NCI-H146 treated with DMSO at 0.1 percent for 48 hours (cell line): Measurements from ENCODE around the gene TMEM54.
"Not testable (repeated sequence)": the region's sequence is repeated elsewhere in the genome, so short reads cannot be mapped to it uniquely, and the experiment has no call there.

Source experiments
- DNase-seq: peaks from one replicate; lab custom pipeline; 2025; ENCODE audit not compliant: unreplicated experiment; lab: John Stamatoyannopoulos, UW

The TMEM54 gene

DNA sequence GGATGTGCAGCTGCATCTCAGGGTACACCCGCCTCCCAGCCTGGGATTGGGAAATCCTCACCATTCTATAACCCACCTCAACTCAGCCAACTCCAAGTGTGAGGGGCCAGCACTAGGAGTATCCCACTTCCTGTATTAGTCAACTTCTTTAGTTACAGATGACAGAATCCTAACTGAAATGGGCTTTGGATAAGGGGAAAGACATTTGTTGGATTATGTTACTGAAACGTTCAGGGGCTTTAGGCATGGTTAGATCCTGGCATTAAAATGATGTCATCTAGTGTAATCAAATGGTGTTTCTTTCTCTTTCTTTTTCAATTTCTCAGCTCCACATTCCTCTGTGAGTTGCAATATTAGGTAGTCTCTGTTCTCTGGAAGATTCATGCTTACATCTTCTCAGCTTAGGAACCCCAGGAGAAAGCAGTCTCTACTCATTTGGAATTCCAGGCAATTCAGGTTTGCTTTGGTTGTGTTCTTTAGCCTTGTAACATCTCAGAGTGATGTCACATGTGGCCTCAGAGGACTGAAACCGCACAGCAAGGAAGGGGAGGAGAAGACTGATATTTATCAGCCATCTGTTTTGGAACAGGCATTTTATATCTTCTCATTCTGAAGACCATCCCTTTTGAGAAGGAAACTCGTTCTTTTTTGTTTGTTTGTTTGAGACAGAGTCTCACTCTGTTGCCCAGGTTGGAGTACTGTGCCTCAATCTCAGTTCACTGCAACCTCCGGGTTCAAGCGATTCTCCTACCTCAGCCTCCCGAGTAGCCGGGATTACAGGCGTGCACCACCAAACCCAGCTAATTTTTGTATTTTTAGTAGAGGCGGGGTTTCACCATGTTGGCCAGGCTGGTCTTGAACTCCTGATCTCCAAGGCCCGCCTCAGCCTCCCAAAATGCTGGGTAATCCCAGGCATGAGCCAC lies 18.9 kb upstream of the TMEM54 start:
- no peak for DNase-seq

DNA sequence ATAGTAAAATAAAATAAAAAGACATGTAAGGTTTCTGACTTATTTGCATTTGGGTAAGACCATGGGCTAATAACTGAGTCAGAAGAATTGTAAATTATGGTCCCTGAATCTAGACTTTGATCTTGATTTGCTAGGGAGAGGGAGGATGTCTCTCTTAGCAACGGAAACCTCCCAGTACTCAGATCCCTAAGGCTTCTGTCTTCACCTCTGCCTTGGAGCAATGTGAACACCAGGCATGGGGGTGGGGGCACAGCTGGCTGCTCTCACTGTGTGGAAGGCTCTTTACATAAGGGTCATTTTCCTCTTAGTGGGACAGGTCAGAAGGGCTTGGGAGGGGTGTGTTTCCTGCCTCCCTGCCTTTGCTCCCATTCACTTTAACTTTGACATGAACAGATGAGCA lies 17.0 kb upstream of the TMEM54 start:
- no peak for DNase-seq

DNA sequence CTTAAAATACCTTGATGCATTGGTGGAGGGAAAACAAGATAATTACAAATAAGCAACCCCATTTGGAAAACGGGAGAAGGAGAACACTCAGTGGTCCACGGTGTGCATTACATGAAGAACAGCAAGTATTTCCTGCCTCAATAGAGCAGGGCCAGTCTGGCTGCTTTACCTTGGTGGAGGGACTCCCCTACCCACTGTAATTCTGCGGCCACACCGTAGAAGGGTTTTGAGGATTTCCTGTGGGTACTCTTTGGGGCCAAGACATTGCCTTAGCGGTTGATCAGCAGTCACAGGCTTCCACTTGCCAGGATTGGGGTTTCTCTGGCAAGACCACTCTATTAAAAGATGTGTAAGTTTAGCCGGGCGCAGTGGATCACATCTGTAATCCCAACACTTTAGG lies 16.3 kb upstream of the TMEM54 start:
- no peak for DNase-seq

DNA sequence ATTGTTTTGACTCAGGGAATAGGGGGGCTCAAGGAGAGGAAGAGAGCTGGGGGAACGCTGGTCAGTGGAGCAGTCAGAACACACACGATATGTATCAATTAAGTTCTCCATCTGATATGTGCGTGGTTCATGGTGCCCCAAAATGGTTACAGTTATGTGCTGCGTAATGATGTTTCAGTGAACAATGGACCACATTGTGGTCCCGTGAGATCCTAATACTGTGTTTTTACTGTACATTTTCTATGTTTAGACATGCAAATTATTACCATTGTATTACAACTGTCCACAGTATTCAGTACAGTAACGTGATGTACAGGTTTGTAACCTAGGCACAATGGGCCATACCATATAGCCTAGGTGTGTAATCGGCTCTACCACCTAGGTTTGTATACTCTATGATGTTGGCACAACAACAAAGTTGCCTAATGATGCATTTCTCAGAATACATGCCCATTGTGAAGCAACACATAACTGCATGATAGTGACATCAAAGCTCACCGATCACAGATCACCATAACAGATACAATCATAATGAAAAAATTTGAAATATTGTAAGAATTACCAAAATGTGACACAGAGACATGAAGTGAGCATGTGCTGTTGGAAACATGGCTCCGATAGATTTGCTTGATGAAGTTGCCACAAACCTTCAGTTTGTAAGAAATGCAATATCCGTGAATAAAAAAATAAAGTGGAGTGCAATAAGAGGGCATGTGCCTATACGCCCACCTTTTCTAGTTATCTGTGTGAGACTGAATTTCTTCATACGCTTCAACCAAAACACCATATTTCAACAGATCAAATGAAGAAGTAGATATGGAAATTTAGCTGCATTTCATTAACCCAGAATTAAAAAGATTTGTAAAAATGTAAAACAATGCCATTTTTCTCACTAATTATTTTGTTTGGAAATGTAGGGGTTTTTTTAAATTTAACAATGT lies 14.8 kb upstream of the TMEM54 start:
- DNase-seq = no peak

DNA sequence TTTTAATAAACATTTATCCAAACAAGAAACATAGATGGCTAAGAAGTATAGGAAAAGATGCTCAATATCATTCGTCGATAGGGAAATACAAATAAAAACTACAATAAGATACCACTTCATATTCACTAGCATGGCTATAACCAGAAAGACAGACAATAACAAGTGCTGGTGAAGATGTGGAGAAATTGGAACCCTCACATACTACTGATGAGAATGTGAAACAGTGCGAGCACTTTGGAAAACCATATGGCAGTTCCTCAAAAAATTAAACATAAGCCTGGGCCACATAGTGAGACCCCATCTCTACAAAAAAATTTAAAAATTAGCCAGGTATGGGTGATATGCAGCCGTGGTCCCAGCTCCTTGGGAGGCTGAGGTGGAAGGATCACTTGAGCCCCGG lies 9.1 kb upstream of the TMEM54 start:
- DNase-seq = no peak

DNA sequence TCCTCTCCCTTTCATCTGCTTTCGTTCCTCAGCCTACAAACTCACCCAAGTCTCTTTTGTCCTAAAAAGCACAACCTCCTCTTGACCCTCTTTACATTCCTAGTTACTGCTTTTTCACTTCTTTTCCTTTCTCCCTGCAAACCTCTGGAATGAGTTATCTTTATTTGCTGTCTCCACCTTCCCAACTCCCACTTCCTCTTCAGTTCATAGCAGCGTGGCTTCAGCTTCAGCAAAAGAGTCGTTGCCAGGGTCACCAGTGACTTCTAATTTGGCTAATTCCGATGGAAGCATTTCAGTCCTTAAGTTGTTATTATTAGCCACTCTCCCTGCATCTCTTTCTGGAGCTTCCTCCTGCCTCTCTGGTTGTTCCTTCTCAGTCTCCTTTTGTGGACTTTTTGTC lies 6.2 kb upstream of the TMEM54 start:
- DNase-seq = no peak

DNA sequence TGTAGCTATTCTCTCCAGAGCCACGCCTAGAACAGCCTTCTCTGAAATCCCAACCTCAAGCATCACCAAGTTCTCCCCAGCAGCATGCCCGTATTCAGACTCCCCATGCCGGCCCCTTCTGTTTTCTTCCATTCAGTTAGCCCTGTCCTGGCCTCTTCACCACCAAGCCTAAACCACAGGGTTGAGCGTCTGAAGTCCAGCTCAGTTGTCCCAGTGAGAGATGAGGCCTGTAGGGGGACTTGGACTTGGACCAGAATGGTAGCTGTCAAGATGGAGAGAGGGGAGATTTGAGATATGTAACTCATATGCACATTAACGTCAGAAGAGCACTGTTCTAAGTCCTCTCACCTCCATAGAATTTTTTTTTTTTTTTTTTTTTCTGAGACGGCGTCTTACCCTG lies 5.5 kb upstream of the TMEM54 start:
- DNase-seq = no peak

DNA sequence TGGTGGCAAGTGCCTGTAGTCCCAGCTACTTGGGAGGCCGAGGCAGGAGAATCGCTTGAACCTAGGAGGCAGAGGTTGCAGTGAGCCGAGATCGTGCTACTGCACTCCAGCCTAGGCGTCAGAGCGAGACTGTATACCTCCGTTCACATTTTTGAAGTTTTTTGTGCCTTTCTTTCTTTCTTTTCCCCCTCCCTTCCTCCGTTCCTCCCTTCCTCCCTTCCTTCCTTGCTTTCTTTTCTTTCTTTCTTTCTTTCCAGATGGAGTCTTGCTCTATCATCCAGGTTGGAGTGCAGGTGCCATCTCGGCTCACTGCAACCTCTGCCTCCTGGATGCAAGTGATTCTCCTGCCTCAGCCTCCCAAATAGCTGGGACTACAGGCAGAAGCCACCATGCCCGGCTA lies 4.4 kb upstream of the TMEM54 start:
- not testable (repeated sequence) for DNase-seq

DNA sequence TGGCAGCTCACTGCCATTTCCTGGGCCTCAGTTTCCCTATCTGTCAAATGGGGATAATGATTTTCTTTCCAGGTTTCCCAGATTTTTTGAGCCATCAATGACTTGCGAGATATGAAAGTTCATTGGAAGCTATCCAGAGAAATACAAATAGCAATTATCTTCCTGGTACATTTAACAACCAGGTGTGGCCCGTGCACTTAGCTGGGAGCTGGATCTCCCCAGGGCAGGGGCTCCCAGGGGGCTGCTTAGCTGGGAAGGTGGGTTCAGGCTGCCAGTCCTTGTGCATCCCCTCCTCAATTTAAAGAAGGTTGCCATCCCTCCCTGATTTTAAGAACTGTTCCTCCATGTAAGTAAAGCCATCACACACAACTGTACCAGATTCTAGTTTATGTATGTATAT lies 3.6 kb upstream of the TMEM54 start:
- DNase-seq = no peak

DNA sequence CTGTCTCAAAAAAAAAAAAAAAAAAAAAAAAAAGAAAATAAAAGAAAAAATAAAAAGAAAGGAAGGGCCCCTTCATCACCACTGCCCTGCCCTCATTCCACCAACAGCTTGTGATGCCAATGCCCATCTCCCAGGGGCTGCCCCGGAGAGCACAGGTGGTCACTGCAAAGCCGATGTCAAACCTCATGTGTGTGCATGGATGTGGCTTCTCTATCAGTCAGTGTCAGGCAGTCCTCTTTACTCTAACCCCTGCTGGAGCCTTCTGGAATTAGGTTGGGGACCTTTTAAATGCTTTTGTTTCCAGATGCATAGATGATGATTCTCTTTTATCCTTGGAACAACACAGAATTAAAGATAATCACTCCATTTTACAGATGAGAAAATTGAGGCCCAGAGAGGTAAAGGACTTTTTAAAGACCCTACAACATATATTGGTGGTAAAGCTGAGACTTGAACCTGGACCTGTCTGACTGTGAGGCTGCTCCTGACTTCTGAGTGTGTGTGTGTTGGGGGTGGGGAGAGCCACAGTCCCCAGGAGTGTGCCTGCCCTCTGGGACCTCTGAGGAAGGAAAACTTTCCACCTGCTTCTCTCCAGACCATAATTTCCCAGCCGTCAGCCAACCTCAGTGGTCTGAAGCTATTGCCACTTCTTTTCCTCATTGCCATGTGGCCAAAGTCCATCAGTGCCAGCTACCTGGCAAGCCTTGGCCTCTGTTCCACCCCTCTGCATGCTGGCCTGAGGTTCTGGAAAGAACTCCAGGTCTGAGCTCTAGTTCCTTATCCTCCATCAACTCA lies 3.0 kb upstream of the TMEM54 start:
- no peak for DNase-seq

DNA sequence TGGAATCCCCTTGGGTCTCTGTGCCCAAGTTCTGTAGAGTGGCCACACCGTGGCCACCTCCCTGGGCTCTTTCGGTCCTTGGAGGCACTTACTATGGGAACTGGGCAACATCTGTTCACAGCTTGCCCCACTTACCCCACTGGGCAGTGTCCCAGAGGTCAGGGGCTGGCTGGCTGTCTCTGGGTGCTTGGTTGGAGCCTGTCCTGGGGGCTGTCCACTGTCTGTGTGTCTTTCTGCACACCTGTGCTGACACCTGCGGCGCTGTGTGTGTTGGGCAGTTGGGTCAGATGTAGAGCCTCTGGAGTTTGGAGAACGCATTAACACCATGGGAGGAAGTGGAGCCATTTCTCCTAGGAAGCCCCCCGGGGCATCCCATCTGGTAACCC lies 1.3 kb upstream of the TMEM54 start:
- no peak for DNase-seq

DNA sequence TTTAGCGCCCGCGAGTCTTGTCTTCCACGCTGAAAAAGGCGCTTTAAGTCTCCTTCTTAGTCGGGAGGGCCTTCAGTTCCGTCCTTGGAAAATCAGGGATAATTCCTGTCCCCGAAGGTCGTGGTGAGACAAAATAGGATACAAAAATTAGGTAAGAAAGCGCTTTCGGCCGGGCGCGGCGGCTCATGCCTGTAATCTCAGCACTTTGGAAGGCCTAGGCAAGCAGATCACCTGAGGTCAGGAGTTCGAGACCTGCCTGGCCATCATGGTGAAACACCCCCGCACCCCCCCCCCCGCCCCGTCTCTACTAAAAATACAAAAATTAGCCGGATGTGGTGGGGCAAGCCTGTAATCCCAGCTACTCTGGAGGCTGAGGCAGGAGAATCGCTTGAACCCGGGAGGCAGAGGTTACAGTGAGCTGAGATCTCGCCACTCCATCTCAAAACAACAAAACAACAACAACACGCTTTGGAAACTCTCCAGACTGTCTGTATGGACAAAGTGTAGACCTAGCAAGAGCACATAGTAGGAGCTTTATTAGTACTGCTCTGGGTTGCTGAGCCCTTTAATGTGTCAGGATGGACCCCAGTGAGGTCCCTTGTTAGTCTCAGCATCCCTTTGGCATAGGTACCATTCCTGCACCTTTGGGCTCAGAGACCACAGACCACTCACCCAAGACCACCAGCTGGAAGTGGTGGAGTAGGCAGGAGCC lies 790 bp upstream of the TMEM54 start:
- DNase-seq = no peak

DNA sequence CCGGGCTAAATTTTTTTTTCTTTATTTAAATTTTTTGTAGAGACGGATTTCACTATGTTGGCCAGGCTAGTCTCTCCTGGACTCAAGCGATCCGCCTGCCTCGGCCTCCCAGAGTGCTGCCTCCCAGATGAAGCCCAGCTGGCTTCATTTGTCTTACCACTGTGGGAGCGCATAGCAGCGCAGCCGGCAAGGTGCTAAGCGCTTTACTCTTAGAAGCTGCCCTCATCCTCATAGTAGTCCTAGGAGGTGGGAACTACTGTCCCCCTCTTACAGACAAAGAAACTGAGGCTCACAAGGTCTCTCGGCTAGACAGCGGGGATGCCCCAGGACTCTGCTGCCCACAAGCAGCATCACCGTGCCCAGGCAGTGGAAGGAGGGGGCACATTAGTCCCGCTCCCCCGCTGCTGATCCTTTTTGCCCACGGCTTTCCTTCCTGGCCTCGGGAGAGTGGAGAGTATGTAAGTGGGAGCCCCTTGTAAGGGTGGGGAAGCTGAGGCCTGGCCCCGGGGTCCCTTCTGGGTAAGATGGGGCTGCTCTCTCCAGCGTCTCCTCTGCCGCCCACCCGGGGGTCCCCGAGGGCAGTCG lies 726 bp downstream of the TMEM54 start:
- DNase-seq = no peak

DNA sequence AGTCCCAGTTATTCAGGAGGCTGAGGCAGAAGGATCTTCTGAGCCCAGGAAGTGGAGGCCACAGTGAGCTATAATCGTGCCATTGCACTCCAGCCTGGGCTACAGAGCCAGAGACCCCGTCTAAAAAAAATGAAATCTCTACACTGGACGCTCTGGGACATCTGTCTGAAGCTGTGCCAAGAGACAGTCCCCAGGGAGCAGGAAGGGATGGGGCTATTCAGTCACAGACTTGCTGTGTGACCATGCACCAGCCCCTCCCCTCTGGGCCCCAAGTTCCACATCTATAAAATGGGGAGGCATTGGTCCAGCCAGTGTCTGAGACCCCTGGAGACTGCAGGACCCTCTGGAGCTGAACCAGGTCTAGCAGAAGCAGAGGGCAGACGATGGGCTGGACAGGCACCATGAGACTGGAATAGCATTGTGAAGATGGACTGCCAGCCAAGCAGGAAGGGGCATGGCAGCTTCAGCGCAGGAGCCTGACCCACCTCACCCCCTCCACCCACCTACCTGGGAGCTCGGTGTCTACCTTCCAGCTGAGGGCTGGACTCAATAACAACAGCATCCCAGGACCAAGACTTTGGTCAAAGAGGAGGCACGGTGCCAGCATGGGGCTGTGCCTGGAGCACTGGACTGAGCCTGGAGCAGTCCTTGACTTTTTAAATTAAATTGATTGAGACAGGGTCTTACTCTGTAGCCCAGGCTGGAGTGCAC lies 1.4 kb downstream of the TMEM54 start:
- DNase-seq = no peak

DNA sequence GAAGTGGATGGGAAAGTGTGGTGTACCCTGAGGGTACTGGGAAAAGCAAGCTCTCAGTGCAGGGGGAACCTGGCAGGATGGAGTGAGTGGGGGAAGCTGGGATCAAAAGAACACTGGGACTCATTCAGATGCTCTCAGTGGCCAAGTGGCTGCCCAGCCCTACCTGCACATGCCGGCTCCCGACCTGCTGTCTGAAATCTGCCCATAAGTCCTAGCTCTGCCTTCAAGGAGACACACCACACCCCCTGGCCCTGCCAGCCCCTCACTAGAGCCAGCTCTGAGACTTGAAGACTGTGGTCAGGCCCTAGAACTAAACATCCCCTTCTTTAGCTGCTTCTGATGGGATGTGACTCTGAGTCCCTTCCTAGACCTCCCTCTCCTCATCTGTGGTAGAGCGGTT lies 2.2 kb downstream of the TMEM54 start:
- no peak for DNase-seq

DNA sequence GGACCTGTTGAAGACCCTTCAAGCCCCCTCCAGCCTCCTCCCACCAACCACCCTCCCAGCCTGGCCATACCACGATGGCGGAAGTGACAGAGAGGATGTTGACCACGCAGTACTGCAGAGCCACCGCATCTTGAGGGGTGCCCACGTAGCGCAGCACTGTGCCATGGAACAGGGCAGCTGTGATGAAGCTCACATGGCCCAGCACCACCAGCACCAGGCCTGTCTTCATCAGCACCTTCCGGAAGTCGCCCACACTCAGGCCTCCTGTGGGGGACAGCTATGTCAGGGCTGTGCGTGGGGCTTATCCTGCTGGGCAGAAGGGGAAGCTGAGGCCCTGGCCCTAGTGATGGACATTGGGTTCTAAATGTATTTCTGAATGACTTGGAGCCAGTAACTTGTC lies 3.1 kb downstream of the TMEM54 start:
- DNase-seq = no peak

DNA sequence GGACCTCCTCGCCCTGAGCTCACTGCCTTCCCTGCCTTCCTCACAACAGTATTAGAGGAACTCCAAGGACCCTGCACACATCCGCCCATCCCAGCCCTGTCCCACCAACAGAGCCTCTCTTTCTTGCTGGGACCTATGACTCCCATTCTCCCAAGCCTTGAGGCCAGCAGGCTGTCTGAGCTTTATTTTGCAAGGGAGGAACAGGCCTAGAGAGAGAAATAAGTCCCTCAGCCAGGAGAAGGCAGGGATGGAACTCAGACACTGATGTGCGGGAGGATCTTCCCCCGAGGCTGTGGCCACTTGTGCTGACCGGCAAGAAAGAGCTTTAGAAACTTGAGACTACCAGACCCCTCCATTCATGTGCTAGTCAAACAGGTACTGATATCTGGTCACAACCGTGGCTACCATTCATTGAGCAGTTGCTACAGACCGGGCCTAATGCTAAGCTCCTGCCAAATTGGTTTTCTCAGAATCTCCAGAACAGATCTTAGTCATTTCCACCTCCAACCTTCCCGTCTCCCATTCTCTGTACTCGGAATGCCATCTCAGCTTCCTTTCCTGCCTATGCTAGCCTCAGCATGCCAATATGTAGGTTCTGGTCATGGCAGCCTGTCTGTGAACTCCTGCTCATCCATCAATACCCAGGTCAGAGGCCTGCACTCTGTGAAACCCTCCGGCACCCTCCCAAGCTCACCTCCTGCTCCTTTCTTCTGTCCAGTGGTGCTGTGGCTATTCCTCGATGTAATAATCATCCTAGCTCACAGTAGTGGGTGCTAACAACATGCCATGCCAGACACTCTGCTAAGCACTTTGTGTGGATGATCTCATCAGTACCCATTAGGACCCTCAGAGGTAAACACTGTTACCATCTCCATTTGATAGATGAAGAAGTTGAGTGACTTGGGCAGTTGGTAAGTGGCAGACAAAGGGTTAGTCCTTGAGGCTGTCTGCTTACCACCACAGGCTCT lies 3.8 kb downstream of the TMEM54 start:
- DNase-seq = no peak

DNA sequence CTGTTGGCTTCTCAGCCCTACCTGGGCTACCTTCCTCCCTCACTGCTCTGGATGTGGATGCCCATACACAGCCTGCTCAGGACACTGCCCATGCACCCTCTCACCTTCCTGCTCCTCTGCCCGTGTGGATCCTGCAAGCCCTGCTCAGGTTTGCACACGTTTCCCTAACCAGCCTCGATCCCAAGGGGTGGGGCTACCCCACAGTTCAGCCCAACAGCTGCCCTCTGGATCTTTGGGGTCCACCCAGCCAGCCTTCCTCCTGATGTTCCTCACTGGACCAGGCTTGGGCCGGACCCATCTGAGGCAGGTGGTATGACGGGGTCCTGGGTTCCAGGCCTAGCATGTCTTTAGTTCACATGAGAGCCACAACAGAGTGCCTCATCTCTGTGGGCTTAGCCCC lies 4.7 kb downstream of the TMEM54 start:
- DNase-seq = no peak
